ENCODE data around the gene GNPDA1. TPM values are rescaled to one million over a fixed set of nuclear protein-coding genes. Genes with fewer than 3 reads are reported as not detected.

The GNPDA1 gene
- total and polyA plus RNA-seq, 9 of the 15 experiments (the other 6 are each of a cell fraction or from before 2014, with no cell fraction given) = 14.1 to 145 (median 52.2) TPM

DNA sequence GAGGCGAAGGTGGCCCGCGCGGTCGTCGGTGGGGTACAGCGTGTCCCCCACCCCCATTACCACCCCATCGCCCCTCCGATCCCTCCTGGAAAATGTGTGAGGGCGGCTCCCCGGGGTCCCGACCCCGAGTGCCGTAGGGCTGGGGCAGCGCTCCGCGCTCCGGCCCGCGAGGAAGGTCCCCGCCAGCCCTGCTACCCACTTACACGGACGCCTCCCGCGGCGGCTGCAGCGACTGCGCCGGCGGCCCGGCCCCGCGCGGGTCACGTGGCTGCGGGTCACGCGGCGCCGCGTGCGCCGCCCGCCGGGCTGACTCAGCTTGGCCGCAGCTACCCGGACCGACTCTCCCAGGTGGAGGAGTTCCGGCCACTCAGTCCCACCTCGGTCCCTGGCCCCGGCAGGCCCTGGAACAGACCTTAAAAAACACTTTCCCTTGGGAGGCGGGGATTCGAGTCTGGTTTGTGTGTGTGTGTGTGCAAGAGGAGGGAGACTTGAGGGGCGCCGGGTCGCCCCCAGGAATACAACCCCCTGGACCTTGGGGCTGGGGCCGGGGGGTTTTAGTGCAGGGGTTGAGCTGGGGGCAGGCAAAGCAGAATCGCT, at the start of gene GNPDA1 (continued):
- TF ChIP-seq, protein P1, sequence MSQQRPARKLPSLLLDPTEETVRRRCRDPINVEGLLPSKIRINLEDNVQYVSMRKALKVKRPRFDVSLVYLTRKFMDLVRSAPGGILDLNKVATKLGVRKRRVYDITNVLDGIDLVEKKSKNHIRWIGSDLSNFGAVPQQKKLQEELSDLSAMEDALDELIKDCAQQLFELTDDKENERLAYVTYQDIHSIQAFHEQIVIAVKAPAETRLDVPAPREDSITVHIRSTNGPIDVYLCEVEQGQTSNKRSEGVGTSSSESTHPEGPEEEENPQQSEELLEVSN (IDR thresholded peaks at IDR 0.05; ENCODE audit: borderline replicate concordance in 1 of 2, extremely low read depth in 1 of 2, insufficient read depth in 1 of 2, insufficient read length in 1 of 2, low read depth in 1 of 2, low read length in 1 of 2, poor library complexity in 1 of 2, severe bottlenecking in 1 of 2) = peak; percentile 90 to 99
- TF ChIP-seq ELF4 (CRISPR knock-in tag; IDR thresholded peaks at IDR 0.05) = no peak
- TF ChIP-seq POLR2G (IDR thresholded peaks at IDR 0.05; ENCODE audit: low read depth, low read length) = peak; percentile 94
- TF ChIP-seq ZKSCAN3 (CRISPR knock-in tag; IDR thresholded peaks at IDR 0.05) = no peak
- TF ChIP-seq SMARCC2 (IDR thresholded peaks at IDR 0.05; ENCODE audit: low read depth) = no peak
- TF ChIP-seq STAT5A (IDR thresholded peaks at IDR 0.05; ENCODE audit: borderline replicate concordance, low read length) = no peak
- no peak for TF ChIP-seq RBM14 (IDR thresholded peaks at IDR 0.05; ENCODE audit: borderline replicate concordance, insufficient read depth, low read depth, low read length)
- no peak for TF ChIP-seq KHSRP (IDR thresholded peaks at IDR 0.05)
- TF ChIP-seq SAFB2 (IDR thresholded peaks at IDR 0.05; ENCODE audit: borderline replicate concordance, low read depth, low read length, severe bottlenecking) = no peak
- peak in 1 of 2 experiments; percentile 85; a peak in 2 of 4 replicates for TF ChIP-seq NONO (IDR thresholded peaks at IDR 0.05; ENCODE audit: low read depth in 2 of 2, low read length in 1 of 2)
- TF ChIP-seq OTX1 (CRISPR knock-in tag; IDR thresholded peaks at IDR 0.05) = 0 out of 2 replicates have a peak, but pooled peaks have one; percentile 75
- no peak for TF ChIP-seq MCM3 (IDR thresholded peaks at IDR 0.05)
- no peak for TF ChIP-seq BCOR (IDR thresholded peaks at IDR 0.05)
- TF ChIP-seq TRIM28 (IDR thresholded peaks at IDR 0.05) = no peak
- TF ChIP-seq SUPT5H (IDR thresholded peaks at IDR 0.05) = peak; percentile 78
- peak; percentile 95 for TF ChIP-seq RBFOX2 (IDR thresholded peaks at IDR 0.05; ENCODE audit: low read depth, low read length)
- TF ChIP-seq RBM17 (IDR thresholded peaks at IDR 0.05; ENCODE audit: borderline replicate concordance, low read depth, low read length) = no peak
- TF ChIP-seq MAFG (tag; conservative IDR thresholded peaks at IDR 0.05) = no peak
- TF ChIP-seq, protein P2, sequence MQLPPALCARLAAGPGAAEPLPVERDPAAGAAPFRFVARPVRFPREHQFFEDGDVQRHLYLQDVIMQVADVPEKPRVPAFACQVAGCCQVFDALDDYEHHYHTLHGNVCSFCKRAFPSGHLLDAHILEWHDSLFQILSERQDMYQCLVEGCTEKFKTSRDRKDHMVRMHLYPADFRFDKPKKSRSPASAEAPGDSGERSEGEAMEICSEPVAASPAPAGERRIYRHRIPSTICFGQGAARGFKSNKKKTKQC (CRISPR knock-in tag; IDR thresholded peaks at IDR 0.05) = no peak
- TF ChIP-seq GATAD2A (IDR thresholded peaks at IDR 0.05) = no peak
- TF ChIP-seq MCM5 (IDR thresholded peaks at IDR 0.05; ENCODE audit: low read depth) = no peak
- TF ChIP-seq, protein P3, sequence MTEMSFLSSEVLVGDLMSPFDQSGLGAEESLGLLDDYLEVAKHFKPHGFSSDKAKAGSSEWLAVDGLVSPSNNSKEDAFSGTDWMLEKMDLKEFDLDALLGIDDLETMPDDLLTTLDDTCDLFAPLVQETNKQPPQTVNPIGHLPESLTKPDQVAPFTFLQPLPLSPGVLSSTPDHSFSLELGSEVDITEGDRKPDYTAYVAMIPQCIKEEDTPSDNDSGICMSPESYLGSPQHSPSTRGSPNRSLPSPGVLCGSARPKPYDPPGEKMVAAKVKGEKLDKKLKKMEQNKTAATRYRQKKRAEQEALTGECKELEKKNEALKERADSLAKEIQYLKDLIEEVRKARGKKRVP (CRISPR knock-in tag; IDR thresholded peaks at IDR 0.05) = no peak
- TF ChIP-seq, protein P4, sequence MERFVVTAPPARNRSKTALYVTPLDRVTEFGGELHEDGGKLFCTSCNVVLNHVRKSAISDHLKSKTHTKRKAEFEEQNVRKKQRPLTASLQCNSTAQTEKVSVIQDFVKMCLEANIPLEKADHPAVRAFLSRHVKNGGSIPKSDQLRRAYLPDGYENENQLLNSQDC (CRISPR knock-in tag; IDR thresholded peaks at IDR 0.05) = no peak
- TF ChIP-seq, protein P5, sequence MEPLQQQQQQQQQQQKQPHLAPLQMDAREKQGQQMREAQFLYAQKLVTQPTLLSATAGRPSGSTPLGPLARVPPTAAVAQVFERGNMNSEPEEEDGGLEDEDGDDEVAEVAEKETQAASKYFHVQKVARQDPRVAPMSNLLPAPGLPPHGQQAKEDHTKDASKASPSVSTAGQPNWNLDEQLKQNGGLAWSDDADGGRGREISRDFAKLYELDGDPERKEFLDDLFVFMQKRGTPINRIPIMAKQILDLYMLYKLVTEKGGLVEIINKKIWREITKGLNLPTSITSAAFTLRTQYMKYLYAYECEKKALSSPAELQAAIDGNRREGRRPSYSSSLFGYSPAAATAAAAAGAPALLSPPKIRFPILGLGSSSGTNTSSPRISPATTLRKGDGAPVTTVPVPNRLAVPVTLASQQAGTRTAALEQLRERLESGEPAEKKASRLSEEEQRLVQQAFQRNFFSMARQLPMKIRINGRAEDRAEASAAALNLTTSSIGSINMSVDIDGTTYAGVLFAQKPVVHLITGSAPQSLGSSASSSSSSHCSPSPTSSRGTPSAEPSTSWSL (CRISPR knock-in tag; IDR thresholded peaks at IDR 0.05; ENCODE audit: borderline replicate concordance) = no peak
- 0 out of 2 replicates have a peak, but pooled peaks have one; percentile 49 for TF ChIP-seq SREBF1 (IDR thresholded peaks at IDR 0.05; ENCODE audit: borderline replicate concordance, low read depth, low read length)
- no peak for TF ChIP-seq NR2F6 (CRISPR knock-in tag; IDR thresholded peaks at IDR 0.05)
